NCI-H146 treated with DMSO at 0.1 percent for 48 hours (cell line): ENCODE measurements around the gene ARHGEF17.

ENCODE experiments used
- DNase-seq: peaks from one replicate; lab custom pipeline; 2025; ENCODE audit not compliant: unreplicated experiment; lab: John Stamatoyannopoulos, UW

The ARHGEF17 gene

DNA sequence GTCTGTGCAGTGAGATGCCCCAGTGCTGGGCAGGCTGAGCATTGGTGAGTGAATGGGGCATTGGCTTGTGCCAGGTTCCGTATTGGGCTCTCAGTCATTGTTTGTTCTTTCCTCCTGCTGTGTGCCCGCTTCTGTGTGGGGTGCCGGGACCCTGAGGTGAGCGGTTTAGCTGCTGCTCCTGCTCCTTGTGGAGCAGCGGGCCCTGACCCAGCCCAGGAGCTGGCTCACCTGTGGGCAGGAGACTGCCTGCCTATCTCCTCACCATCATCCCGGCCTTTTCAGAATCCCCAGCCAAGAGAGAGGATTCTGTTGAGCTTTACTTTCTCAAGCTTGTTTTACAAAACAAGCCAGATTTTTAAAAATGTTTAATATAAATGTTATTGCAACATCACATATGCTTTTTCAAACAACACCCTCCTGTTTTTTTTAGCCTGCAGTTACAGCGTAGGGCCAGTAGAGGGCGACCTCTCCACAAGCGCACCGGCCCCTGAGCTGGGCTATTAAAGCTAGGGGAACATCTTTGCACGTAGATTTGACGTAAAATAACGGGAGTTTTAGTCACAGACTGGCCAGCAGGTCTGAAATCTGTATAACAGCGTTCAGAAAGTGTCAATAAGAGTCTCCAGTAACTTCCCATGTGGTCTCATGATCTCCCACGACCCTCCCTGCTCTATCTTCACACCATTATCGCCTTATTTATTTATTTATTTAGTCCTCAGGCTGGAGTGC, 43.0 kb downstream of the ARHGEF17 start:
- peak; percentile 34 for DNase-seq

- DNase-seq = no peak
These were observed 45.3 kb downstream of the ARHGEF17 start for GRCh38 chr11:73353422-73353821.

GRCh38 chr11:73355109-73355508, 47.0 kb downstream of the ARHGEF17 start:
- DNase-seq = no peak

DNA sequence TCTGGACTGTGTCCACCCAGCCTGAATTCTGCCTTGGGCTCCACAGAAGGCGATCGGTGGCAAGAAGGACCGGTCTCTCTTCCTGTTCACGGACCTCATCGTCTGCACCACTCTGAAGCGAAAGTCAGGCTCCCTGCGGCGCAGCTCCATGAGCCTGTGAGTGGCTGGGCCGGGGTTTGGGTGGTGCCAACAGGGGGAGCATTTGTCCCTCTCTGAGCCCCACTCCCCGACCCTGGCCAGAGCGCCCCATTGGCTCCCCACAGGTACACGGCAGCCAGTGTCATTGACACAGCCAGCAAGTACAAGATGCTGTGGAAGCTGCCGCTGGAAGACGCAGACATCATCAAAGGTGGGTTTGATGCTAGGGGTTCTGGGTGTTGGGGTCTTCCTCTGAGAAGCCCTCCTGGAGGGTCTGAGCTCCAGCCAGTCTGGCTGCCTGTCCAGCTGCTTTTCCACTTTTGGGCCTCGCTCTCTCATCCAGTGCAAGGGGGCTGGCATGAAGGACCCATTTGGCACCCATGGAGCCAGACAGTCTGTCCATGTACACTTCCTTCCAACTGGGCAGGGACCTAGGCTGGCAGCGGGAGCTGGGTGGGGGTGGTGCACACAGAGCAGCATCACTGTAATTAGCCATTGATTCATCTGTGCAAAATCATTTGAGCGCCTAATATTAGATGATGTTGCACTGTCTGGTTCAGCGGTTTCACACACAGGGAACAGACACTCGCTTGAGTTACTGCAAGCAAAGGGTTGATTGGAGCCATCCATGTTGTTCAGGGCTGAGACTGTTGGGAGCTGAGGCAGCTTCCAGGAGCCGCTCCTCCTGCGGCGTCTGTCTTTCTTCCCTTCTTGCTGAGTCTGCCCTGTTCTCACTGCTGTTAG, 49.1 kb downstream of the ARHGEF17 start:
- DNase-seq = no peak

DNA sequence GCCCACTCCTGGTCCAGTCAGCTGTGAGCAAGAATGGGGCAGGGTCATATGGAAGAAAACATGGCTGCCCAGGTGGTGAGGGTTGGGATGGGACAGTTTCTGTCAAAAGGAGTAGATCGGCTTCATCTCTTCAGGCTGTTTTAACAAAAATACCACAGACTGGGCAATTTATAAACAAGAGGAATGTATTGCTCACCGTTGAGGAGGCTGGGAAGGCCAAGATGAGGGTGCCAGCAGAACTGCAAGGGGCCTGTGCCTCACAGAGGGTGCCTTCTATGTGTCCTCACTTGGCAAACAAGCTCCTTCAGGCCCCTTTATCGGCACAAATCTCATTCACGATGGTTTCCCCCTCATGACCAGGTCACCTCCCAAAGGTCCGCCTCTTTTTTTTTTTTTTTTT, 50.0 kb downstream of the ARHGEF17 start:
- no peak for DNase-seq

DNA sequence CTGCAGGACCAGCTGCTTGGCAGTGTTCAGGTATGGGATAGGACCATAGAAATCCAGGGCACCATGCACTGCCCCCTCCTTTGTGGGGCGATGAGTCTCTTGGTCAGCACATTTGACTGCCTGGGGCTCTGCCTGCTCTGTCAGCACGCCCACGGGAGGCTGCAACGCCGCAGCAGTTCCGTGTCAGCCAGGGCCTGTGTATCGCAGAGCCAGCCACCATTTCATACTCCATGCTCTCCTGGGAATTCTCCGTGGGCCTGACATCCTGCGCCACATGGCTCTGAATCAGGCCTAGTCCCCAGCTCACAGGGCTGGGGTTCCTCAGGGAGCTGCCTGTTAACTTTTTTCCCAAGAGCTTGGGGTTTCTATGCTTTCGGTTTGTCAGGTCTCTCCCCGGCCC, 51.3 kb downstream of the ARHGEF17 start:
- no peak for DNase-seq

- no peak for DNase-seq
These were observed 52.1 kb downstream of the ARHGEF17 start for GRCh38 chr11:73359930-73360742.

- no peak for DNase-seq
These were observed 52.8 kb downstream of the ARHGEF17 start for GRCh38 chr11:73360743-73361369.

- DNase-seq = peak; percentile 46
These were observed 54.1 kb downstream of the ARHGEF17 start for GRCh38 chr11:73361953-73362776.

GRCh38 chr11:73363147-73363546, 55.1 kb downstream of the ARHGEF17 start:
- DNase-seq = no peak

- no peak for DNase-seq
These were observed 57.5 kb downstream of the ARHGEF17 start for GRCh38 chr11:73365352-73366264.

GRCh38 chr11:73366265-73366610, 58.2 kb downstream of the ARHGEF17 start:
- DNase-seq = no peak

DNA sequence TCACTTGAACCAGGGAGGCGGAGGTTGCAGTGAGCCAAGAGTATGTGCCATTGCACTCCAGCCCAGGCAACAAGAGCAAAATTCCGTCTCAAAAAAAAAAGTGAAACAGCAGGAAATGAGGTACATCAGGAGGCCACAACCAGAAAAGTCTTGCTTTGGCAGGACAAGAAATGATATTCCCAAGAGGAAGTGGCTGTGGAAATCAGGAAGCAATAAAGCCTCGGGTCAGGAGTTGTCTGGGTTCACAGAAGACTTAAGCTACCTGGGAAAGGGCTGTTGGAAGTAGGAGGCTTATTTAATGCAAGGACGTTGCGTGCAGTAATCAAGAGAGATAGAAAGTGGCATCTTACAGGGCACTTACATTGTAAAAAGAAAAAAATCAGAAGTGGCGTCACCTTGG, 58.9 kb downstream of the ARHGEF17 start:
- DNase-seq = no peak

DNA sequence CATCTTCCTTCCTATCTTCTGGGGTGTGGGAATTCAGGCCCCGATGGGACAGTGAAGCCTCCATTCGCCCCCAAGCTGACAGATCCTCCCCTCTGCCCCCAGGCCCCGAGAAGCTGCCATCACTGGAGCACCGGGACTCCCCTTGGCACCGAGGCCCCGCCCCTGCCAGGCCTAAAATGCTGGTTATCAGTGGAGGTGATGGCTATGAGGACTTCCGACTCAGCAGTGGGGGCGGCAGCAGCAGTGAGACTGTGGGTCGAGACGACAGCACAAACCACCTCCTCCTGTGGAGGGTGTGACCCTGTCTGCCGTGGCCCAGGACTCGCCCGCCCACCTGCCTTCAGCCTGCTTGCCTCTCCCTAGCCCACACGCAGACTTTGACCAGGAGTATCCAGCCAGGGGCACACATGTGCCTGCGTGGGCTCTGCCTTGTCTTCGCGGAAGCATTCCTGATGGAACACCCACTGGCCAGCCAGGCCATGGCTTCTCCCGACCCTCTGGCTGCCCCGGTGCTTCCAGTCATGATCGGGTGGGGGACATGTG, 59.5 kb downstream of the ARHGEF17 start:
- no peak for DNase-seq

DNA sequence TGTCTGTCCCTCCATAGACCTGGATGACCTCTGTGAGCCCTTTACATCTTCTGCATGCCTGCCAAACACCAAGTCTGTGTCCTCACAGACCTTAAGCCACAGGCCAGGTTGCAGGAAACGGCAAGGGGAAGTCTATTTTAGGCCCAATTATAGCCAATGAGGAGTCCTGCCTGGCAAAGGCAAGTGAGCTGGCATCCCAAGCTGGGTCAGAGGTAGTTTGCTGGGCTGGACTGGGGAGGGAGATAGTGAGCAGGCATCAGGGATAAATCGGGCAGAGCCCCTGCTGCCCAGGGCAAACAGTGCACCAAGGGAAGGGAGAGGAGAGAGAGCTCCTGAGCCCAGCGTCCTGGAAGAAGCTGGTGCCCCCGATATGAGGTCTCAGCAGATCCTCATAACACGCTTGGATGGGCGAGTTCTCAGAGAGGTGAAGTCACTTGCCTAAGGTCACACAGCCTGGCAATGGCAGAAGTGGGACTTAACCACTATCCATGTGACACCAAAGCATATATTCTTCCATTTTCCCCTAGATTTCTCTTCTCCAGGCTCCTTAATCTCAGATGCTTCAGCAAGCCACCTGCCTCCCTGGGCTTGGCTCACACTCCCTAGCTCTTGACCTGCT, 64.4 kb downstream of the ARHGEF17 start:
- DNase-seq = no peak

DNA sequence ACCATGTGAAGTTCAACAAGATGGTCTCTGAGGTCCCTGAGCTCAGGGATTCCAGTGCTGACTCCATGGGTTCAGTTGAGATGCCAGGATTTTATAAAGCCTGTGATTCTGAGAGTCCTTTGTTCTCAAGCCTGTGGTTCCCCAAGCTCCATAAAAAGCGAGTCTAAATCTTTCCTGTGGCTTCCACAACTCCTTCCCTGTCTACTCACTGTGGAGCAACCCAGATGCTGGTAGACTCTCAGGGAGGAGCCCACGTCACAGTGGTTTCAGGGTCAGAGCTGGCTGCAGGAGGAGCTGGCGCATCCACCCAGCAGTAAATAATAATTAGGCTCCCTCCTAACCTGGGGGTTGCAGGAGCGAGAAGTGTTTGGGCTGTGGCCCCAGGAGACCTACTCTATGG, 66.1 kb downstream of the ARHGEF17 start:
- DNase-seq = no peak

GRCh38 chr11:73375830-73376159, 67.7 kb downstream of the ARHGEF17 start:
- DNase-seq = no peak

GRCh38 chr11:73376160-73376802, 68.2 kb downstream of the ARHGEF17 start, which contains the start of gene RELT:
Gene RELT, plus strand, starts transcription at chr11:73376399. Its CDS starts 12,738 bp downstream, at chr11:73389137.
- DNase-seq = peak; percentile 70
